H9 (cell line): ENCODE data around the gene AQP3. TPM values are rescaled to one million over a fixed set of nuclear protein-coding genes. Genes with fewer than 3 reads are reported as not detected.

Source experiments
- DNase-seq: peaks from one replicate; pipeline ENCODE4 v3.0.0-alpha.2; 2017
- H2AFZ ChIP-seq: one replicate; pipeline ENCODE4 v1.6.1; 2013; ENCODE audit warnings: mild to moderate bottlenecking, low read length, control low read depth, moderate library complexity
- H2AK5ac ChIP-seq: 2 replicates; pipeline ENCODE4 v1.6.1; 2013; ENCODE audit warnings: low read length, control low read depth, mixed read lengths; ENCODE audit not compliant: insufficient read length
- H2BK120ac ChIP-seq: one replicate; pipeline ENCODE4 v1.6.1; 2013; ENCODE audit warnings: low read depth, mild to moderate bottlenecking, low read length, control low read depth, inconsistent platforms; ENCODE audit not compliant: poor library complexity, severe bottlenecking
- H2BK12ac ChIP-seq: 2 replicates; pipeline ENCODE4 v1.6.1; 2013; ENCODE audit warnings: low read length, control low read depth, mixed read lengths, low read depth; ENCODE audit not compliant: insufficient read length
- H2BK15ac ChIP-seq: 2 replicates; pipeline ENCODE4 v1.6.1; 2013; ENCODE audit warnings: low read depth, low read length, control low read depth
- H2BK20ac ChIP-seq: one replicate; pipeline ENCODE4 v1.6.1; 2013; ENCODE audit warnings: low read depth, mild to moderate bottlenecking, low read length, control low read depth, inconsistent platforms; ENCODE audit not compliant: poor library complexity, severe bottlenecking
- H2BK5ac ChIP-seq: 2 replicates; pipeline ENCODE4 v1.6.1; 2013; ENCODE audit warnings: low read length, control low read depth, mixed read lengths; ENCODE audit not compliant: insufficient read length
- H3K14ac ChIP-seq: 2 replicates; pipeline ENCODE4 v1.6.1; 2013; ENCODE audit warnings: low read length, control low read depth; ENCODE audit not compliant: insufficient read depth
- H3K18ac ChIP-seq: 2 replicates; pipeline ENCODE4 v1.6.1; 2013; ENCODE audit warnings: low read depth, mild to moderate bottlenecking, mixed read lengths, low read length, control low read depth; ENCODE audit not compliant: insufficient read length
- H3K23ac ChIP-seq: 2 replicates; pipeline ENCODE4 v1.6.1; 2013; ENCODE audit warnings: low read length, control low read depth, mixed read lengths, low read depth; ENCODE audit not compliant: insufficient read length
- H3K23me2 ChIP-seq: 2 replicates; pipeline ENCODE4 v1.6.1; 2013; ENCODE audit warnings: low read depth, mild to moderate bottlenecking, mixed read lengths, low read length, control low read depth; ENCODE audit not compliant: insufficient read length, poor library complexity, severe bottlenecking
- H3K27ac ChIP-seq: 2 replicates; pipeline ENCODE4 v1.5.1; 2013; ENCODE audit warnings: low read length, control low read depth, mixed read lengths, low read depth; ENCODE audit not compliant: insufficient read length
- H3K27me3 ChIP-seq: 2 replicates; pipeline ENCODE4 v1.6.1; 2013; ENCODE audit warnings: low read length, control low read depth, inconsistent platforms; ENCODE audit not compliant: insufficient read depth
- H3K4ac ChIP-seq: 2 replicates; pipeline ENCODE4 v1.6.1; 2013; ENCODE audit warnings: low read depth, mild to moderate bottlenecking, control low read depth, inconsistent platforms, low read length, moderate library complexity
- H3K4me1 ChIP-seq: 2 replicates; pipeline ENCODE4 v1.6.1; 2013; ENCODE audit warnings: low read length, control low read depth, inconsistent platforms; ENCODE audit not compliant: insufficient read depth
- H3K4me2 ChIP-seq: 2 replicates; pipeline ENCODE4 v1.6.1; 2013; ENCODE audit warnings: low read length, control low read depth, mixed read lengths; ENCODE audit not compliant: insufficient read length, insufficient read depth
- H3K56ac ChIP-seq: 2 replicates; pipeline ENCODE4 v1.6.1; 2013; ENCODE audit warnings: low read depth, mild to moderate bottlenecking, mixed read lengths, low read length, control low read depth; ENCODE audit not compliant: insufficient read length
- H3K79me1 ChIP-seq: 2 replicates; pipeline ENCODE4 v1.6.1; 2013; ENCODE audit warnings: low read depth, mild to moderate bottlenecking, moderate library complexity, low read length, control low read depth, inconsistent platforms; ENCODE audit not compliant: insufficient read depth, poor library complexity, severe bottlenecking
- H3K79me2 ChIP-seq: 2 replicates; pipeline ENCODE4 v1.6.1; 2013; ENCODE audit warnings: low read length, control low read depth, inconsistent platforms; ENCODE audit not compliant: insufficient read depth
- H3K9ac ChIP-seq: 2 replicates; pipeline ENCODE4 v1.6.1; 2013; ENCODE audit warnings: low read length, control low read depth, mixed read lengths; ENCODE audit not compliant: insufficient read length; ENCODE audit errors: extremely low read depth
- H3K9me3 ChIP-seq: one replicate; pipeline ENCODE4 v1.6.1; 2013; ENCODE audit warnings: low read depth, low read length, inconsistent platforms; ENCODE audit not compliant: control insufficient read depth
- H3T11ph ChIP-seq: one replicate; pipeline ENCODE4 v1.6.1; 2013; ENCODE audit warnings: mild to moderate bottlenecking, low read length, control low read depth, inconsistent platforms
- H4K20me1 ChIP-seq: one replicate; pipeline ENCODE4 v1.6.1; 2013; ENCODE audit not compliant: control insufficient read depth, insufficient read length, insufficient read depth
- H4K5ac ChIP-seq: 2 replicates; pipeline ENCODE4 v1.6.1; 2013; ENCODE audit warnings: low read depth, mild to moderate bottlenecking, mixed read lengths, low read length, control low read depth; ENCODE audit not compliant: insufficient read length
- H4K8ac ChIP-seq: replicated peaks from 2 replicates; pipeline ENCODE4 v1.6.1; 2013; ENCODE audit warnings: low read length, control low read depth, mixed read lengths, low read depth; ENCODE audit not compliant: insufficient read length
- H4K91ac ChIP-seq: 2 replicates; pipeline ENCODE4 v1.6.1; 2013; ENCODE audit warnings: low read depth, mild to moderate bottlenecking, moderate library complexity, mixed read lengths, low read length, control low read depth; ENCODE audit not compliant: insufficient read length
- H3K27ac Mint-ChIP-seq, 3 experiments: 2 replicates in 2 of 3; 3 replicates in 1 of 3; pipeline ENCODE4 v1.8.0; 2020 to 2021; ENCODE audit warnings: mixed read lengths in 3 of 3, mild to moderate bottlenecking in 1 of 3, moderate library complexity in 1 of 3
- H3K27me3 Mint-ChIP-seq: 2 replicates; pipeline ENCODE4 v1.8.0; 2021; ENCODE audit warnings: low read depth, mild to moderate bottlenecking, moderate library complexity, mixed read lengths
- H3K36me3 Mint-ChIP-seq, 3 experiments: 2 replicates in 2 of 3; 3 replicates in 1 of 3; pipeline ENCODE4 v1.8.0; 2020 to 2021; ENCODE audit warnings: low read depth in 3 of 3, mixed read lengths in 3 of 3; ENCODE audit not compliant: insufficient read depth in 1 of 3
- H3K4me1 Mint-ChIP-seq, 2 experiments: 2 replicates each; pipeline ENCODE4 v1.8.0; 2020; ENCODE audit warnings: mixed read lengths in 2 of 2
- H3K4me3 Mint-ChIP-seq, 2 experiments: 2 replicates in 1 of 2; 3 replicates in 1 of 2; pipeline ENCODE4 v1.8.0; 2020 to 2021; ENCODE audit warnings: mild to moderate bottlenecking in 2 of 2, mixed read lengths in 2 of 2, moderate library complexity in 1 of 2
- H3K9me3 Mint-ChIP-seq, 2 experiments: 2 replicates in 1 of 2; 3 replicates in 1 of 2; pipeline ENCODE4 v1.8.0; 2020; ENCODE audit warnings: mild to moderate bottlenecking in 2 of 2, mixed read lengths in 2 of 2, moderate library complexity in 1 of 2
- CTCF ChIP-seq: fragments of 200-600 bp; sonication (generic); conservative IDR thresholded peaks from 3 replicates; pipeline ENCODE4 v1.8.0; 2021; ENCODE audit warnings: antibody characterized with exemption, mild to moderate bottlenecking
- WGBS: extraction: QIAGEN DNeasy Blood & Tissue Kit; methylation state at CpG from one replicate; pipeline ENCODE4 v1.1.7; 2013; ENCODE audit warnings: missing lambda C conversion rate, low lambda C conversion rate, mixed read lengths; ENCODE audit not compliant: insufficient read length; ENCODE audit errors: extremely low coverage; 5-methylcytosine and 5-hydroxymethylcytosine counted together
- total RNA-seq: library from RNA; stranded (reverse); gene quantifications from 2 replicates; pipeline ENCODE4 v1.2.1, GENCODE V29; 2021

Gene AQP3
- total RNA-seq, 1 experiment from 2014 or later, result 1.6 TPM

GRCh38 chr9:33460854-33461253 lies 13.5 kb upstream of the AQP3 start:
- Histone ChIP-seq H2BK20ac (no peak overlapping the region), H2BK15ac (no peak overlapping the region), H3K79me1 (no peaks in the 10 kb centered on the region), H2AK5ac (no peak overlapping the region), H2BK5ac (no peak overlapping the region), H3K14ac (no peak overlapping the region), H3K18ac (no peak overlapping the region), H3K4ac (no peak overlapping the region), H4K5ac (no peak overlapping the region), H2BK120ac (no peak overlapping the region), H3K23me2 (no peaks in the 10 kb centered on the region), H4K91ac (no peak overlapping the region), H3K9ac (no peak overlapping the region), H3K27me3 (no peaks in the 10 kb centered on the region), H3T11ph (no peak overlapping the region), H3K4me1 (no peaks in the 10 kb centered on the region), H2AFZ (no peak overlapping the region), H3K4me2 (no peak overlapping the region), H3K79me2 (no peaks in the 10 kb centered on the region), H2BK12ac (no peak overlapping the region), H4K8ac (no peak overlapping the region), H3K56ac (no peak overlapping the region), H3K27ac (no peak overlapping the region), H3K23ac (no peak overlapping the region), H4K20me1 (no peaks in the 10 kb centered on the region), H3K9me3 (no peaks in the 10 kb centered on the region)
- Mint-ChIP-seq H3K36me3 (peaks cover 27 to 55% (median 47%) of the 10 kb centered on the region in 3 experiments; a peak in 6 of 7 replicates), H3K4me3 (no peak overlapping the region), H3K27ac (no peak overlapping the region), H3K27me3 (no peaks in the 10 kb centered on the region; the same call in 1 of the 2 replicates), H3K9me3 (no peaks in the 10 kb centered on the region), H3K4me1 (peaks cover 0 to 4% of the 10 kb centered on the region in 2 experiments; a peak in 1 of 4 replicates)
- DNase-seq, result no peak
- no peak for TF ChIP-seq CTCF
- WGBS, result no CpG with 5 or more reads among the region's 10 CpGs
